Ascending aorta (tissue), 2 donors: Measurements from ENCODE around the gene TMEM222. TPM values are rescaled to one million over a fixed set of nuclear protein-coding genes. Genes with fewer than 3 reads are reported as not detected.

ENCODE experiments used
- DNase-seq, 2 donors: peaks; one replicate each; pipeline ENCODE4 v3.0.0-alpha.2; 2019; ENCODE audit warnings: low spot score in 2 of 2
- H3K27ac ChIP-seq, 2 donors: fragments of 200-600 bp; sonication (generic); one replicate each; pipeline ENCODE4 v1.5.1; 2016 to 2017; ENCODE audit warnings: mild to moderate bottlenecking in 1 of 2
- H3K27me3 ChIP-seq: fragments of 200-600 bp; sonication (generic); one replicate; pipeline ENCODE4 v1.5.1; 2017
- H3K36me3 ChIP-seq, 2 donors: fragments of 200-600 bp; sonication (generic); one replicate each; pipeline ENCODE4 v1.5.1; 2016
- H3K4me1 ChIP-seq, 2 donors: fragments of 200-600 bp; sonication (generic); one replicate each; pipeline ENCODE4 v1.5.1; 2016 to 2017; ENCODE audit warnings: mild to moderate bottlenecking in 1 of 2
- H3K4me3 ChIP-seq, 2 donors: fragments of 200-600 bp; sonication (generic); one replicate each; pipeline ENCODE4 v1.5.1; 2016 to 2017; ENCODE audit warnings: mild to moderate bottlenecking in 1 of 2
- H3K9me3 ChIP-seq, 2 donors: fragments of 200-600 bp; sonication (generic); one replicate each; pipeline ENCODE4 v1.5.1; 2016
- CTCF ChIP-seq, 3 experiments: fragments of 200-600 bp in 2 of 3; fragments of 450-650 bp in 1 of 3; sonication (generic) in 2 of 3; IDR thresholded peaks; one replicate each; pipeline ENCODE4 v1.5.1; 2016 to 2019; ENCODE audit warnings: antibody characterized with exemption in 3 of 3, mild to moderate bottlenecking in 1 of 3, moderate library complexity in 1 of 3
- intact Hi-C: fragments of 100-400 bp; cut with DNase I; formaldehyde crosslinking; loops from one replicate; pipeline ENCODE4 v1.15.1; 2023
- total RNA-seq: library from RNA; depleted of rRNA; stranded (reverse); fragments of >200 nt; gene quantifications from one replicate; pipeline ENCODE4 v1.1.0, GENCODE V29; 2016

Gene TMEM222
- total RNA-seq, 1 donor from 2014 or later, result 28.6 TPM

- intact Hi-C loops, result no loop called here
- Histone ChIP-seq H3K36me3 (peaks cover 42 to 56% of the 10 kb centered on the region in 2 donors), H3K27me3 (no peaks in the 10 kb centered on the region), H3K27ac (no peak overlapping the region), H3K4me1 (no peaks in the 10 kb centered on the region), H3K9me3 (no peaks in the 10 kb centered on the region), H3K4me3 (no peak overlapping the region)
- TF ChIP-seq CTCF (IDR thresholded peaks at IDR 0.05), result no peak
- no peak for DNase-seq
These were observed 14.8 kb downstream of the TMEM222 start for GRCh38 chr1:27336756-27337155.

GRCh38 chr1:27338751-27339150 is 16.8 kb downstream of the TMEM222 start:
- Histone ChIP-seq H3K4me1 (no peaks in the 10 kb centered on the region), H3K36me3 (peaks cover 32 to 36% of the 10 kb centered on the region in 2 donors), H3K4me3 (no peak overlapping the region), H3K27ac (no peak overlapping the region), H3K27me3 (no peaks in the 10 kb centered on the region), H3K9me3 (no peaks in the 10 kb centered on the region)
- no peak for DNase-seq
- intact Hi-C loops, result no loop called here
- TF ChIP-seq CTCF (IDR thresholded peaks at IDR 0.05), result no peak

- Histone ChIP-seq H3K4me3 (no peak overlapping the region), H3K36me3 (peaks cover 28 to 31% of the 10 kb centered on the region in 2 donors), H3K27me3 (no peaks in the 10 kb centered on the region), H3K9me3 (no peaks in the 10 kb centered on the region), H3K4me1 (no peaks in the 10 kb centered on the region), H3K27ac (no peak overlapping the region)
- no peak for DNase-seq
- intact Hi-C loops, result no loop called here
- TF ChIP-seq CTCF (IDR thresholded peaks at IDR 0.05), result no peak
These were observed 17.2 kb downstream of the TMEM222 start for GRCh38 chr1:27339213-27339612.

GRCh38 chr1:27341525-27342252 is 19.7 kb downstream of the TMEM222 start, which contains the start of gene SYTL1:
Gene SYTL1, plus strand, starts transcription at chr1:27342022. Its CDS starts 3,313 bp downstream, at chr1:27345335.
- peaks cover 3 to 6% of the 10 kb centered on the region in 2 donors for H3K36me3 ChIP-seq
- no peak for TF ChIP-seq CTCF (IDR thresholded peaks at IDR 0.05)
- intact Hi-C loops, result loop anchor here (5.0 kb wide), 1 partner anchor 41 kb away; the partner anchor contains the start of gene CD164L2
- no peak within 1 kb of the TSS for H3K27ac ChIP-seq
- H3K9me3 ChIP-seq, result no peaks in the 10 kb centered on the region
- H3K4me1 ChIP-seq, result no peaks in the 10 kb centered on the region
- no peaks in the 10 kb centered on the region for H3K27me3 ChIP-seq
- DNase-seq, result no peak
- H3K4me3 ChIP-seq, result peak within 1 kb of the TSS in 1 of 2 donors; percentile 0

- H3K4me1 ChIP-seq, result no peaks in the 10 kb centered on the region
- no peaks in the 10 kb centered on the region for H3K27me3 ChIP-seq
- TF ChIP-seq CTCF (IDR thresholded peaks at IDR 0.05), result no peak
- H3K36me3 ChIP-seq, result peaks cover 0 to 3% of the 10 kb centered on the region in 2 donors
- DNase-seq, result no peak
- intact Hi-C loops, result loop anchor here (5.0 kb wide), 1 partner anchor 40 kb away; the partner anchor contains the start of gene CD164L2
- H3K9me3 ChIP-seq, result no peaks in the 10 kb centered on the region
- H3K4me3 ChIP-seq, result peak overlapping the region in 1 of 2 donors; percentile 0
- no peak overlapping the region for H3K27ac ChIP-seq
These were observed 20.4 kb downstream of the TMEM222 start for GRCh38 chr1:27342391-27342777.
